ENCODE measurements around the gene F2. TPM values are rescaled to one million over a fixed set of nuclear protein-coding genes. Genes with fewer than 3 reads are reported as not detected.

The F2 gene
- total RNA-seq, 1 donor from 2014 or later, result not detected

GRCh38 chr11:46761807-46762206 is 42.8 kb downstream of the F2 start:
- Histone ChIP-seq H3F3A (ENCODE audit: low read depth) (peaks cover 11% of the 10 kb centered on the region), H3K4me1 (no peaks in the 10 kb centered on the region), H3K9ac (no peak overlapping the region), H3K27ac (no peak overlapping the region), H3K4me2 (no peak overlapping the region), H3K9me3 (ENCODE audit: low read depth) (no peaks in the 10 kb centered on the region), H4K20me1 (ENCODE audit: low read depth) (no peaks in the 10 kb centered on the region), H3K27me3 (no peaks in the 10 kb centered on the region), H3K79me2 (ENCODE audit: low read depth) (no peaks in the 10 kb centered on the region), H3K36me3 (peaks cover 44% of the 10 kb centered on the region), H2AFZ (replicated peaks) (no peak overlapping the region), H3K4me3 (no peak overlapping the region)
- TF ChIP-seq EZH2 (IDR thresholded peaks at IDR 0.05) (no peak), CTCF (IDR thresholded peaks at IDR 0.05) (no peak), EZH2phosphoT487 (IDR thresholded peaks at IDR 0.05) (no peak)
- no peak overlapping the region for H3K27ac Mint-ChIP-seq
- no peaks in the 10 kb centered on the region for H3K9me3 Mint-ChIP-seq
- H3K4me3 Mint-ChIP-seq, result no peak overlapping the region
- H3K27me3 Mint-ChIP-seq (ENCODE audit: insufficient read depth, low read depth), result no peaks in the 10 kb centered on the region
- DNase-seq (ENCODE audit: low spot score), result no peak
- peaks cover 35% of the 10 kb centered on the region for H3K36me3 Mint-ChIP-seq
- H3K4me1 Mint-ChIP-seq, result no peaks in the 10 kb centered on the region

GRCh38 chr11:46762248-46762647 is 43.2 kb downstream of the F2 start:
- Histone ChIP-seq H3K79me2 (ENCODE audit: low read depth) (no peaks in the 10 kb centered on the region), H3K27ac (no peak overlapping the region), H3F3A (ENCODE audit: low read depth) (peaks cover 11% of the 10 kb centered on the region), H4K20me1 (ENCODE audit: low read depth) (no peaks in the 10 kb centered on the region), H3K9ac (no peak overlapping the region), H3K36me3 (peaks cover 44% of the 10 kb centered on the region), H3K9me3 (ENCODE audit: low read depth) (no peaks in the 10 kb centered on the region), H3K4me3 (no peak overlapping the region), H3K4me1 (no peaks in the 10 kb centered on the region), H3K4me2 (no peak overlapping the region), H2AFZ (replicated peaks) (no peak overlapping the region), H3K27me3 (no peaks in the 10 kb centered on the region)
- no peak for DNase-seq (ENCODE audit: low spot score)
- no peak overlapping the region for H3K27ac Mint-ChIP-seq
- no peaks in the 10 kb centered on the region for H3K27me3 Mint-ChIP-seq (ENCODE audit: insufficient read depth, low read depth)
- H3K4me1 Mint-ChIP-seq, result no peaks in the 10 kb centered on the region
- TF ChIP-seq EZH2phosphoT487 (IDR thresholded peaks at IDR 0.05), result no peak
- H3K9me3 Mint-ChIP-seq, result no peaks in the 10 kb centered on the region
- H3K4me3 Mint-ChIP-seq, result no peak overlapping the region
- peaks cover 35% of the 10 kb centered on the region for H3K36me3 Mint-ChIP-seq

GRCh38 chr11:46766656-46767055 is 47.6 kb downstream of the F2 start:
- H3K4me1 Mint-ChIP-seq, result no peaks in the 10 kb centered on the region
- H3K4me3 ChIP-seq, result no peak overlapping the region
- H3K4me3 Mint-ChIP-seq, result no peak overlapping the region
- peaks cover 9% of the 10 kb centered on the region for H3F3A ChIP-seq (ENCODE audit: low read depth)
- peaks cover 52% of the 10 kb centered on the region for H3K36me3 ChIP-seq
- H3K27me3 Mint-ChIP-seq (ENCODE audit: insufficient read depth, low read depth), result no peaks in the 10 kb centered on the region
- H3K27me3 ChIP-seq, result no peaks in the 10 kb centered on the region
- H3K27ac ChIP-seq, result no peak overlapping the region
- DNase-seq (ENCODE audit: low spot score), result no peak
- no peaks in the 10 kb centered on the region for H3K4me1 ChIP-seq
- H3K36me3 Mint-ChIP-seq, result peaks cover 29% of the 10 kb centered on the region
- H4K20me1 ChIP-seq (ENCODE audit: low read depth), result no peaks in the 10 kb centered on the region
- H2AFZ ChIP-seq (replicated peaks), result no peak overlapping the region
- H3K9ac ChIP-seq, result no peak overlapping the region
- H3K4me2 ChIP-seq, result no peak overlapping the region
- H3K79me2 ChIP-seq (ENCODE audit: low read depth), result no peaks in the 10 kb centered on the region
- TF ChIP-seq CTCF (IDR thresholded peaks at IDR 0.05), result no peak
- TF ChIP-seq EZH2phosphoT487 (IDR thresholded peaks at IDR 0.05), result no peak
- no peak for TF ChIP-seq EZH2 (IDR thresholded peaks at IDR 0.05)
- no peak overlapping the region for H3K27ac Mint-ChIP-seq
- H3K9me3 ChIP-seq (ENCODE audit: low read depth), result no peaks in the 10 kb centered on the region
- no peaks in the 10 kb centered on the region for H3K9me3 Mint-ChIP-seq

GRCh38 chr11:46769636-46770221 is 50.7 kb downstream of the F2 start:
- Histone ChIP-seq H3K79me2 (ENCODE audit: low read depth) (peaks cover 5% of the 10 kb centered on the region), H3F3A (ENCODE audit: low read depth) (peaks cover 9% of the 10 kb centered on the region), H3K27ac (no peak overlapping the region), H3K4me1 (no peaks in the 10 kb centered on the region), H4K20me1 (ENCODE audit: low read depth) (peaks cover 6% of the 10 kb centered on the region), H3K9me3 (ENCODE audit: low read depth) (no peaks in the 10 kb centered on the region), H3K27me3 (no peaks in the 10 kb centered on the region), H3K4me3 (no peak overlapping the region), H3K4me2 (no peak overlapping the region), H3K36me3 (peaks cover 41% of the 10 kb centered on the region), H3K9ac (no peak overlapping the region), H2AFZ (replicated peaks) (no peak overlapping the region)
- no peak for TF ChIP-seq EZH2 (IDR thresholded peaks at IDR 0.05)
- no peak for TF ChIP-seq CTCF (IDR thresholded peaks at IDR 0.05)
- peaks cover 31% of the 10 kb centered on the region for H3K36me3 Mint-ChIP-seq
- H3K27ac Mint-ChIP-seq, result no peak overlapping the region
- H3K4me3 Mint-ChIP-seq, result no peak overlapping the region
- H3K27me3 Mint-ChIP-seq (ENCODE audit: insufficient read depth, low read depth), result no peaks in the 10 kb centered on the region
- DNase-seq (ENCODE audit: low spot score), result no peak
- no peaks in the 10 kb centered on the region for H3K4me1 Mint-ChIP-seq
- no peaks in the 10 kb centered on the region for H3K9me3 Mint-ChIP-seq

All from neural progenitor cell (in vitro differentiated cells).